ENCODE data around the gene KCNT2. TPM values are rescaled to one million over a fixed set of nuclear protein-coding genes. Genes with fewer than 3 reads are reported as not detected.

Gene KCNT2
- total RNA-seq, 1 experiment from 2014 or later, result 9.1 TPM

- Mint-ChIP-seq H3K27me3 (ENCODE audit: low read depth) (no peaks in the 10 kb centered on the region), H3K27ac (no peak overlapping the region; a peak in 1 of 7 replicates), H3K36me3 (ENCODE audit: insufficient read depth in 1 of 3, low read depth in 3 of 3) (peaks cover 0 to 5% (median 0%) of the 10 kb centered on the region in 3 experiments; a peak in 1 of 7 replicates), H3K9me3 (no peaks in the 10 kb centered on the region), H3K4me3 (no peak overlapping the region), H3K4me1 (peaks cover 33 to 45% of the 10 kb centered on the region in 2 experiments)
- H2BK120ac ChIP-seq (ENCODE audit: low read depth, low read length, poor library complexity, severe bottlenecking), result no peak overlapping the region
- H3T11ph ChIP-seq (ENCODE audit: low read length), result no peak overlapping the region
- no peak overlapping the region for H4K91ac ChIP-seq (ENCODE audit: insufficient read length, low read depth, low read length)
- H4K5ac ChIP-seq (ENCODE audit: insufficient read length, low read depth, low read length), result no peak overlapping the region
- H3K4ac ChIP-seq (ENCODE audit: low read depth, low read length), result no peak overlapping the region
- no peaks in the 10 kb centered on the region for H3K79me1 ChIP-seq (ENCODE audit: insufficient read depth, low read depth, low read length, poor library complexity, severe bottlenecking)
- no peak overlapping the region for H2BK15ac ChIP-seq (ENCODE audit: low read depth, low read length)
- no peak overlapping the region for H2AK5ac ChIP-seq (ENCODE audit: insufficient read length, low read length)
- no peaks in the 10 kb centered on the region for H3K9me3 ChIP-seq (ENCODE audit: control insufficient read depth, low read depth, low read length)
- H3K18ac ChIP-seq (ENCODE audit: insufficient read length, low read depth, low read length), result no peak overlapping the region
- no peak overlapping the region for H3K56ac ChIP-seq (ENCODE audit: insufficient read length, low read depth, low read length)
- H3K23me2 ChIP-seq (ENCODE audit: insufficient read length, low read depth, low read length, poor library complexity, severe bottlenecking), result no peaks in the 10 kb centered on the region
- no peak overlapping the region for H3K9ac ChIP-seq (ENCODE audit: extremely low read depth, insufficient read length, low read length)
- no peak overlapping the region for H3K4me2 ChIP-seq (ENCODE audit: insufficient read depth, insufficient read length, low read length)
- H3K79me2 ChIP-seq (ENCODE audit: insufficient read depth, low read length), result no peaks in the 10 kb centered on the region
- H3K23ac ChIP-seq (ENCODE audit: insufficient read length, low read depth, low read length), result no peak overlapping the region
- no peak overlapping the region for H4K8ac ChIP-seq (replicated peaks; ENCODE audit: insufficient read length, low read depth, low read length)
- H3K27ac ChIP-seq (ENCODE audit: insufficient read length, low read depth, low read length), result no peak overlapping the region
- H3K27me3 ChIP-seq (ENCODE audit: insufficient read depth, low read length), result no peaks in the 10 kb centered on the region
- H2AFZ ChIP-seq (ENCODE audit: low read length), result no peak overlapping the region
- peaks cover 4% of the 10 kb centered on the region; the same call in 1 of the 2 replicates for H3K4me1 ChIP-seq (ENCODE audit: insufficient read depth, low read length)
- no peak overlapping the region for H2BK5ac ChIP-seq (ENCODE audit: insufficient read length, low read length)
- no peak overlapping the region for H3K14ac ChIP-seq (ENCODE audit: insufficient read depth, low read length)
- no peak for DNase-seq
- H4K20me1 ChIP-seq (ENCODE audit: control insufficient read depth, insufficient read depth, insufficient read length), result no peaks in the 10 kb centered on the region
- no peak overlapping the region for H2BK12ac ChIP-seq (ENCODE audit: insufficient read length, low read depth, low read length)
- no peak overlapping the region for H2BK20ac ChIP-seq (ENCODE audit: low read depth, low read length, poor library complexity, severe bottlenecking)
- TF ChIP-seq, protein P1, sequence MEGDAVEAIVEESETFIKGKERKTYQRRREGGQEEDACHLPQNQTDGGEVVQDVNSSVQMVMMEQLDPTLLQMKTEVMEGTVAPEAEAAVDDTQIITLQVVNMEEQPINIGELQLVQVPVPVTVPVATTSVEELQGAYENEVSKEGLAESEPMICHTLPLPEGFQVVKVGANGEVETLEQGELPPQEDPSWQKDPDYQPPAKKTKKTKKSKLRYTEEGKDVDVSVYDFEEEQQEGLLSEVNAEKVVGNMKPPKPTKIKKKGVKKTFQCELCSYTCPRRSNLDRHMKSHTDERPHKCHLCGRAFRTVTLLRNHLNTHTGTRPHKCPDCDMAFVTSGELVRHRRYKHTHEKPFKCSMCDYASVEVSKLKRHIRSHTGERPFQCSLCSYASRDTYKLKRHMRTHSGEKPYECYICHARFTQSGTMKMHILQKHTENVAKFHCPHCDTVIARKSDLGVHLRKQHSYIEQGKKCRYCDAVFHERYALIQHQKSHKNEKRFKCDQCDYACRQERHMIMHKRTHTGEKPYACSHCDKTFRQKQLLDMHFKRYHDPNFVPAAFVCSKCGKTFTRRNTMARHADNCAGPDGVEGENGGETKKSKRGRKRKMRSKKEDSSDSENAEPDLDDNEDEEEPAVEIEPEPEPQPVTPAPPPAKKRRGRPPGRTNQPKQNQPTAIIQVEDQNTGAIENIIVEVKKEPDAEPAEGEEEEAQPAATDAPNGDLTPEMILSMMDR (conservative IDR thresholded peaks at IDR 0.05), result no peak
- WGBS (ENCODE audit: extremely low coverage, insufficient read length, low lambda C conversion rate), result no CpG with 5 or more reads among the region's 2 CpGs
These were observed 153.4 kb downstream of the KCNT2 start for GRCh38 chr1:196454792-196455191.

Data from H9 (cell line).